Naive thymus-derived CD4-positive, alpha-beta T cell (primary cell): Measurements from ENCODE around the gene HEATR3. TPM values are rescaled to one million over a fixed set of nuclear protein-coding genes. Genes with fewer than 3 reads are reported as not detected.

Source experiments
- ATAC-seq: fragments of 150-1000 bp; cut with Tn5 transposase; 2 replicates; pipeline ENCODE4 v1.10.0; 2021; ENCODE audit warnings: mild to moderate bottlenecking, moderate library complexity
- CTCF ChIA-PET: fragments of 350-600 bp; sonication (Branson Sonifier 250); formaldehyde crosslinking; loops from one replicate; lab custom pipeline; 2021; ENCODE audit warnings: antibody characterized with exemption; lab: Charles Lee
- POLR2A ChIA-PET: fragments of 350-600 bp; sonication (Branson Sonifier 250); formaldehyde crosslinking; loops from one replicate; lab custom pipeline; 2021; ENCODE audit warnings: antibody characterized with exemption, inconsistent platforms; lab: Charles Lee
- DNase-seq, 9 donors: peaks; one replicate each; pipeline versions ENCODE4 v3.0.0 to v3.0.0-alpha.2; 2020 to 2022; ENCODE audit warnings: mixed read lengths in 1 of 9
- H3K27ac ChIP-seq: one replicate; pipeline ENCODE4 v1.7.0; 2013; ENCODE audit warnings: mild to moderate bottlenecking, low read depth, low read length, moderate library complexity
- H3K27me3 ChIP-seq, 2 donors: one replicate each; pipeline ENCODE4 v1.7.0; 2013; ENCODE audit warnings: low read length in 2 of 2, mild to moderate bottlenecking in 2 of 2, moderate library complexity in 2 of 2; ENCODE audit not compliant: control insufficient read depth in 2 of 2, insufficient read depth in 2 of 2
- H3K36me3 ChIP-seq, 3 experiments: 1 replicate in 2 of 3; 2 replicates in 1 of 3; pipeline ENCODE4 v1.7.0; 2013; ENCODE audit warnings: low read length in 3 of 3, mild to moderate bottlenecking in 3 of 3, moderate library complexity in 1 of 3; ENCODE audit not compliant: insufficient read depth in 3 of 3, control insufficient read depth in 2 of 3
- H3K4me1 ChIP-seq, 2 donors: one replicate each; pipeline ENCODE4 v1.7.0; 2013; ENCODE audit warnings: low read length in 2 of 2, mild to moderate bottlenecking in 2 of 2, moderate library complexity in 1 of 2; ENCODE audit not compliant: control insufficient read depth in 2 of 2, insufficient read depth in 2 of 2
- H3K4me3 ChIP-seq: 2 replicates; pipeline ENCODE4 v1.7.0; 2013; ENCODE audit warnings: mild to moderate bottlenecking, low read length
- H3K9me3 ChIP-seq, 3 experiments: 1 replicate in 2 of 3; 2 replicates in 1 of 3; pipeline ENCODE4 v1.7.0; 2013; ENCODE audit warnings: low read length in 3 of 3; ENCODE audit not compliant: control insufficient read depth in 2 of 3
- H3K27ac Mint-ChIP-seq, 9 donors: one replicate each; pipeline ENCODE4 v1.8.0; 2020 to 2022; ENCODE audit warnings: mixed read lengths in 9 of 9, mild to moderate bottlenecking in 8 of 9, moderate library complexity in 5 of 9, inconsistent platforms in 2 of 9
- H3K27me3 Mint-ChIP-seq, 5 donors: one replicate each; pipeline ENCODE4 v1.8.0; 2021 to 2022; ENCODE audit warnings: mixed read lengths in 5 of 5, mild to moderate bottlenecking in 1 of 5
- H3K36me3 Mint-ChIP-seq, 5 donors: one replicate each; pipeline ENCODE4 v1.8.0; 2020 to 2022; ENCODE audit warnings: mixed read lengths in 5 of 5, mild to moderate bottlenecking in 3 of 5, inconsistent platforms in 1 of 5
- H3K4me1 Mint-ChIP-seq, 7 donors: one replicate each; pipeline ENCODE4 v1.8.0; 2020 to 2022; ENCODE audit warnings: mixed read lengths in 7 of 7, mild to moderate bottlenecking in 3 of 7, inconsistent platforms in 1 of 7
- H3K4me3 Mint-ChIP-seq, 10 donors: one replicate each; pipeline ENCODE4 v1.8.0; 2020 to 2022; ENCODE audit warnings: mild to moderate bottlenecking in 10 of 10, mixed read lengths in 10 of 10, moderate library complexity in 6 of 10, inconsistent platforms in 2 of 10
- H3K9me3 Mint-ChIP-seq, 11 donors: one replicate each; pipeline ENCODE4 v1.8.0; 2020 to 2022; ENCODE audit warnings: mixed read lengths in 11 of 11, mild to moderate bottlenecking in 4 of 11, inconsistent platforms in 1 of 11, moderate library complexity in 1 of 11
- intact Hi-C, 2 donors: fragments of 100-400 bp; cut with micrococcal nuclease; formaldehyde crosslinking; loops; one replicate each; pipeline ENCODE4 v1.15.1; 2023
- polyA plus RNA-seq, 2 donors: library from polyadenylated mRNA; unstranded; fragments of 300-500 nt; fragmentation: Illumina TruSeq; gene quantifications; one replicate each; pipeline ENCODE4 v1.2.3, GENCODE V29; 2021
- total RNA-seq, 6 experiments: library from RNA in 5 of 6; stranded (reverse) in 5 of 6; gene quantifications; 1 replicate in 5 of 6; 2 replicates in 1 of 6; pipeline ENCODE4 v1.2.3 and lab custom pipeline; 2021 to 2026

The HEATR3 gene
- total and polyA plus RNA-seq, 7 experiments from 2014 or later: 5.7 to 27.5 (median 21.1) TPM

- Mint-ChIP-seq H3K9me3 (peaks cover 0 to 3% (median 0%) of the 10 kb centered on the region in 11 donors), H3K36me3 (peaks cover 0 to 16% (median 0%) of the 10 kb centered on the region in 5 donors), H3K4me3 (peak overlapping the region; percentile 83 to 99 (median 90)), H3K4me1 (peaks cover 30 to 53% (median 47%) of the 10 kb centered on the region in 7 donors), H3K27me3 (no peaks in the 10 kb centered on the region), H3K27ac (peak overlapping the region; percentile 78 to 96 (median 84))
- Histone ChIP-seq H3K4me3 (peak overlapping the region; percentile 40), H3K4me1 (peaks cover 19 to 35% of the 10 kb centered on the region in 2 donors), H3K9me3 (no peaks in the 10 kb centered on the region), H3K27me3 (no peaks in the 10 kb centered on the region), H3K36me3 (peaks cover 0 to 3% (median 0%) of the 10 kb centered on the region in 3 experiments), H3K27ac (peak overlapping the region; percentile 82)
- CTCF ChIA-PET: no interaction called here
- POLR2A ChIA-PET: interaction anchor here (2.3 kb wide), 1 partner anchor 7 kb away, joined by 10 read pairs; no protein-coding TSS in a partner anchor
- ATAC-seq (no peak), DNase-seq (peak in 1 of 9 donors; percentile 14)
- intact Hi-C loops: loop anchor here (1.0 to 10.0 kb wide), 13 partner anchors 8 to 1549 kb away; partner anchors contain the start of genes ADCY7 (in 2 of the 2), BRD7 (in 1 of the 2), CNEP1R1 (in 1 of the 2) and CYLD (in 1 of the 2)
Measured at GRCh38 chr16:50153596-50154419, 88.0 kb downstream of the HEATR3 start.

DNA sequence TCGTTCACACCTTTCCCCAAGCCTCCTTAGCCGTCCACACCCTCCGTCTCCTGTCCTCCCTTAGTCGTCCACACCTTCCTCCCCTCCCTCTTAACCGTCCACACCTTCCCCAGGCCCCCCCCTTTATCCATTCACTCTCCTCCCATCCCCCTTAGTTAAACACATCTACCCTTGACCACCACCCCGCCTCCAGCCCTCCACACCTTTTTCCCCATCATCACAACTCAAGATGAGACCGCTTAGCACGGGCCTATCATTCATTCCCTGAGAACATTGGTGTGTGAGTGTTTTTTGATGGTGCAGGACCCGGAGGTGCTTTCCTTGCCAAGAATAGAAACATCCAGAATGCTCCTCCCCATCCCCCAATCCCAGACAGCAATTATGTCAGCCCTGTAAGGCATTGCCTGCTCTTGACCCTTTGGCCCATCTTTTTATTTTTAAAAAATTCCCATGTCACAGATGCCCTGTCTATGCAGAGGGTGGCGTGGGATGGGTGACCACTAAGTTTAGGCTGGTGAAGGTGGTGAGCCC lies 88.7 kb downstream of the HEATR3 start:
- Mint-ChIP-seq H3K27ac (peak overlapping the region; percentile 77 to 96 (median 84)), H3K9me3 (peaks cover 0 to 5% (median 0%) of the 10 kb centered on the region in 11 donors), H3K4me3 (peak overlapping the region; percentile 83 to 99 (median 90)), H3K4me1 (peaks cover 37 to 60% (median 54%) of the 10 kb centered on the region in 7 donors), H3K27me3 (no peaks in the 10 kb centered on the region), H3K36me3 (peaks cover 0 to 16% (median 0%) of the 10 kb centered on the region in 5 donors)
- Histone ChIP-seq H3K27ac (peak overlapping the region; percentile 82), H3K9me3 (no peaks in the 10 kb centered on the region), H3K4me1 (peaks cover 19 to 41% of the 10 kb centered on the region in 2 donors), H3K36me3 (peaks cover 0 to 3% (median 0%) of the 10 kb centered on the region in 3 experiments), H3K27me3 (no peaks in the 10 kb centered on the region), H3K4me3 (peak overlapping the region; percentile 40)
- ChIA-PET POLR2A (interaction anchor here (0.6 to 1.4 kb wide), 5 partner anchors 9 to 131 kb away, joined by 3 to 7 read pairs (median 3); no protein-coding TSS in a partner anchor), CTCF (interaction anchor here (0.6 to 0.7 kb wide), 2 partner anchors 80 to 87 kb away, joined by 3 to 4 read pairs; no protein-coding TSS in a partner anchor)
- ATAC-seq (no peak), DNase-seq (peak in 2 of 9 donors; percentile 26 to 38)
- intact Hi-C loops: loop anchor here (2.0 to 10.0 kb wide), 5 partner anchors 42 to 1550 kb away; partner anchors contain the start of genes ADCY7 (in 1 of the 2) and SNX20 (in 1 of the 2)

DNA sequence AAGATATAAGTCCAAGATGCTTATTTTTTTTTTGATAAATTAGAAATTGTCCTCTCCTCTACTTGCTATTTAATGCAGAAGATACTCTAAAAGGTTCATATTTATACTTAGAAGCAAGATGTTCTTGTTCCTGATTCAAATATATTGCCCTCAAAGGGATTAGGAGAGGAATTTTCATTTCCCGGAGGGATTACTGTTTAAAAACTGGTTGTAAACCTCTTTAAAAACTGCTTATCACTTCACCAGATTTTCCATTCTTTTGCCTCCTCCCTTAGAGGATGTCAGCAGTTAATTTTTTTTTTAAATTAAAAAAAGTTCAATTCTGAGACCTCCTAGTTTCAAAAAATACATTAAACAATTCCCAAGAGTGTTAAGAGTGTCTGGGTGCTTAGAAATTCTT lies 90.2 kb downstream of the HEATR3 start:
- ChIA-PET CTCF (interaction anchor here (0.6 to 1.1 kb wide), 3 partner anchors 11 to 99 kb away, joined by 3 to 5 read pairs (median 4); no protein-coding TSS in a partner anchor), POLR2A (interaction anchor here (0.9 to 1.2 kb wide), 3 partner anchors 53 to 120 kb away, joined by 4 to 7 read pairs (median 6); no protein-coding TSS in a partner anchor)
- H3K4me1 ChIP-seq: peaks cover 31 to 44% of the 10 kb centered on the region in 2 donors
- H3K9me3 ChIP-seq: no peaks in the 10 kb centered on the region
- H3K27ac ChIP-seq: peak overlapping the region; percentile 82
- peak overlapping the region; percentile 40 for H3K4me3 ChIP-seq
- intact Hi-C loops: loop anchor here (1.0 to 10.0 kb wide), 5 partner anchors 33 to 1551 kb away; partner anchors contain the start of gene ADCY7 (in 1 of the 2)
- Mint-ChIP-seq H3K9me3 (peaks cover 0 to 5% (median 0%) of the 10 kb centered on the region in 11 donors), H3K4me3 (peak overlapping the region; percentile 83 to 99 (median 90)), H3K36me3 (peaks cover 0 to 21% (median 7%) of the 10 kb centered on the region in 5 donors), H3K27ac (peak overlapping the region; percentile 77 to 96 (median 84)), H3K27me3 (no peaks in the 10 kb centered on the region), H3K4me1 (peaks cover 47 to 74% (median 66%) of the 10 kb centered on the region in 7 donors)
- no peak for DNase-seq
- no peak for ATAC-seq
- H3K36me3 ChIP-seq: peaks cover 0 to 3% (median 0%) of the 10 kb centered on the region in 3 experiments
- H3K27me3 ChIP-seq: no peaks in the 10 kb centered on the region

Other genes starting within 250 kb of the HEATR3 start
- gene ZNF423, start 209.9 kb upstream of the HEATR3 start, total RNA-seq: not detected
- not detected for gene ZNF423, start 209.9 kb upstream of the HEATR3 start, polyA plus RNA-seq
- 10 to 100 TPM; 26.8 to 41.0 (median 34.3) TPM for gene CNEP1R1, start 40.7 kb upstream of the HEATR3 start, total RNA-seq
- gene CNEP1R1, start 40.7 kb upstream of the HEATR3 start, polyA plus RNA-seq: 10 to 100 TPM; 11.2 to 12.7 TPM
- 10 to 100 TPM; 18.8 to 25.9 (median 23.8) TPM for gene TENT4B, start 87.3 kb downstream of the HEATR3 start, total RNA-seq
- 1 to 10 TPM; 5.0 to 5.4 TPM for gene TENT4B, start 87.3 kb downstream of the HEATR3 start, polyA plus RNA-seq
- gene ADCY7, start 200.6 kb downstream of the HEATR3 start, total RNA-seq: 100 to 1,000 TPM; 179 to 326 (median 208) TPM
- 10 to 100 TPM; 62.6 to 85.7 TPM for gene ADCY7, start 200.6 kb downstream of the HEATR3 start, polyA plus RNA-seq